Upper lobe of left lung (tissue), 6 donors: ENCODE measurements around the gene ATRNL1. TPM values are rescaled to one million over a fixed set of nuclear protein-coding genes. Genes with fewer than 3 reads are reported as not detected.

Source experiments
- ATAC-seq, 2 donors: fragments of 200-7000 bp; cut with Tn5 transposase; one replicate each; pipeline ENCODE4 v1.9.1; 2022; ENCODE audit warnings: mild to moderate bottlenecking in 2 of 2, moderate library complexity in 2 of 2; ENCODE audit not compliant: low FRiP score in 2 of 2
- DNase-seq, 2 donors: peaks; one replicate each; pipeline ENCODE4 v3.0.0-alpha.2; 2019 to 2020
- H3K27ac ChIP-seq, 4 donors: fragments of 200-600 bp; sonication (generic); one replicate each; pipeline ENCODE4 v1.5.1; 2016 to 2019
- H3K27me3 ChIP-seq, 4 donors: fragments of 200-600 bp; sonication (generic); one replicate each; pipeline ENCODE4 v1.5.1; 2017 to 2019
- H3K36me3 ChIP-seq, 4 donors: fragments of 200-600 bp; sonication (generic); one replicate each; pipeline ENCODE4 v1.5.1; 2016 to 2019
- H3K4me1 ChIP-seq, 4 donors: fragments of 200-600 bp; sonication (generic); one replicate each; pipeline ENCODE4 v1.5.1; 2018 to 2019
- H3K4me3 ChIP-seq, 4 donors: fragments of 200-600 bp; sonication (generic); one replicate each; pipeline ENCODE4 v1.5.1; 2017 to 2019; ENCODE audit warnings: mild to moderate bottlenecking in 2 of 4, moderate library complexity in 1 of 4
- H3K9me3 ChIP-seq, 4 donors: fragments of 200-600 bp; sonication (generic); one replicate each; pipeline ENCODE4 v1.5.1; 2018 to 2019
- CTCF ChIP-seq, 6 experiments: fragments of 450-650 bp in 4 of 6; fragments of 200-600 bp in 2 of 6; sonication (generic) in 2 of 6; IDR thresholded peaks; one replicate each; pipeline ENCODE4 v1.5.1; 2016 to 2019; ENCODE audit warnings: antibody characterized with exemption in 6 of 6
- EP300 ChIP-seq, 4 donors: sonication (generic); formaldehyde crosslinking; IDR thresholded peaks; one replicate each; pipeline ENCODE4 v1.5.1; 2017; ENCODE audit warnings: antibody characterized with exemption in 4 of 4, control low read depth in 2 of 4
- POLR2A ChIP-seq, 4 donors: fragments of 450-650 bp; IDR thresholded peaks; one replicate each; pipeline ENCODE4 v1.5.1; 2016 to 2017; ENCODE audit warnings: antibody characterized with exemption in 4 of 4, mild to moderate bottlenecking in 2 of 4
- POLR2AphosphoS5 ChIP-seq, 2 donors: sonication (generic); formaldehyde crosslinking; IDR thresholded peaks; one replicate each; pipeline ENCODE4 v1.5.1; 2017; ENCODE audit warnings: antibody characterized with exemption in 2 of 2
- WGBS, 2 donors: methylation state at CpG; one replicate each; pipeline ENCODE4 v1.1.5; 2017 to 2018; 5-methylcytosine and 5-hydroxymethylcytosine counted together
- total RNA-seq, 6 donors: library from RNA; depleted of rRNA in 4 of 6; stranded (reverse); fragments of >200 nt in 4 of 6; gene quantifications; one replicate each; pipeline versions ENCODE4 v1.1.0 to v1.2.1, GENCODE V29; 2016 to 2021
- donor health status: DM: no; HTN: no; CAD: no; lungs with moderate emphysema.
- donor health status: DM: no; HTN: yes; CAD: no; lungs with severe emphysema.

ATRNL1 gene
- total RNA-seq, 6 donors from 2014 or later, result 0.11 to 1.0 (median 0.39) TPM

DNA sequence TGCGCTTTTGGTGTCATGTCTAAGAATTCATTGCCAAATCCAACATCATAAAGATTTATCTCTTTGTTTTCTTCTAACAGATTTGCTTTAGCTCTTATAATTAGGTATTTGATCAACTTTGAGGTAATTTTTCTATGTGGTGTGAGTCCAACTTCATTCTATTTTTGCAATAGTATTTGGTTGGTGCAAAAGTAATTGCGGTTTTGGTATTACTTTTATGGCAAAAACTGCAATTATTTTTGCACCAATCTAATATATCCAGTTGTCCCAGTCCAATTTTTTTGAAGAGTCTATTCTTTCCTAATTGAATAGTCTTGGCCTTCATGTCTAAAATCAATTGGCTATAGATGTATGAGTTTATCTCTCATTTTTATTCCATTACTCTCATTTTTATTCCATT, 535.5 kb downstream of the ATRNL1 start:
- Histone ChIP-seq H3K4me1 (no peaks in the 10 kb centered on the region), H3K4me3 (no peak overlapping the region), H3K27me3 (no peaks in the 10 kb centered on the region), H3K9me3 (no peaks in the 10 kb centered on the region), H3K27ac (no peak overlapping the region), H3K36me3 (no peaks in the 10 kb centered on the region)
- no peak for DNase-seq
- 44 to 47% methylated on average over 2 of the region's 2 CpGs for WGBS, 2 donors
- TF ChIP-seq POLR2A (IDR thresholded peaks at IDR 0.05), result no peak
- TF ChIP-seq EP300 (IDR thresholded peaks at IDR 0.05), result no peak
- no peak for TF ChIP-seq POLR2AphosphoS5 (IDR thresholded peaks at IDR 0.05)
- no peak for TF ChIP-seq CTCF (IDR thresholded peaks at IDR 0.05)
- ATAC-seq, result no peak

DNA sequence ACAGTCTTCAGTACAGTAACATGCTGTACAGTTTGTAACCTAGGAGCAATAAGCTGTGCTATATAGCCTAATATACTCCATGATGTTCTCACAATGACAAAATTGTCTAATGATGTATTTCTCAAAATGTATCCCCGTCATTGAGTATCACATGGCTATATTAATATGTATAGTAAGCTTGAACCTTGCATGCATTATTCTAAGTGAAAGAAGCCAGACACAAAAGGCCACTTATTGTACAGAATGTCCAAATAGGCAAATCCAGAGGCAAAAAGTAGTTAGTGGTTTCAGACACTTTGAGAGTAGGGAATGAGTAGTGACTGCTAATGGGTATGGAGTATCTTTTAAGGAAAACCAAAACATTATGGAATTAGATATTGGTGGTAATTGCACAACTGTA, 545.1 kb downstream of the ATRNL1 start:
- no peaks in the 10 kb centered on the region for H3K4me1 ChIP-seq
- ATAC-seq, result no peak
- no peaks in the 10 kb centered on the region for H3K27me3 ChIP-seq
- 81 to 94% methylated on average over 1 of the region's 1 CpG for WGBS, 2 donors
- no peak for TF ChIP-seq POLR2A (IDR thresholded peaks at IDR 0.05)
- no peak for TF ChIP-seq EP300 (IDR thresholded peaks at IDR 0.05)
- TF ChIP-seq POLR2AphosphoS5 (IDR thresholded peaks at IDR 0.05), result no peak
- TF ChIP-seq CTCF (IDR thresholded peaks at IDR 0.05), result no peak
- DNase-seq, result no peak
- no peaks in the 10 kb centered on the region for H3K9me3 ChIP-seq
- no peaks in the 10 kb centered on the region for H3K36me3 ChIP-seq
- no peak overlapping the region for H3K4me3 ChIP-seq
- H3K27ac ChIP-seq, result no peak overlapping the region

DNA sequence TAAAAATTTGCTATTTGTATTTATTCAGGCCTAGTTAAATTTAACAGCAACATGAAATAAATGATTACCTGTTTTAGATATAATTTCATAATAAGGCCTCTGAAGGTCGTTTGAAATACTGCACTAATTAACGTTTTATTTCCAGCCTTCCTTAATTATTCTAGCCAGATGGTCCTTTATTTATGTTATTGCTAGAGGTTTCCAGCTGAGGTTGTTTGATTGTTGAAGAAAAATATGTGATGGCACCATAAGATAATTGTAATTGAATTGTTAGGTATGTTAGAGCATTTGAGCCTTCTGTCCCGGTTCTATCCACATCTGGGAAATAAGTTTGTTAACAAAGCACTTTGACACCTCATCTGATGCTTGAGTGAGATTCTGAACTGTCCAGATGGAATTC, 556.1 kb downstream of the ATRNL1 start:
- TF ChIP-seq CTCF (IDR thresholded peaks at IDR 0.05), result no peak
- TF ChIP-seq POLR2A (IDR thresholded peaks at IDR 0.05), result no peak
- TF ChIP-seq EP300 (IDR thresholded peaks at IDR 0.05), result no peak
- TF ChIP-seq POLR2AphosphoS5 (IDR thresholded peaks at IDR 0.05), result no peak
- no peak for ATAC-seq
- WGBS, 2 donors, result 48 to 61% methylated on average over 3 of the region's 3 CpGs
- no peaks in the 10 kb centered on the region for H3K4me1 ChIP-seq
- H3K27ac ChIP-seq, result no peak overlapping the region
- no peaks in the 10 kb centered on the region for H3K27me3 ChIP-seq
- H3K9me3 ChIP-seq, result no peaks in the 10 kb centered on the region
- no peaks in the 10 kb centered on the region for H3K36me3 ChIP-seq
- no peak for DNase-seq
- H3K4me3 ChIP-seq, result no peak overlapping the region

DNA sequence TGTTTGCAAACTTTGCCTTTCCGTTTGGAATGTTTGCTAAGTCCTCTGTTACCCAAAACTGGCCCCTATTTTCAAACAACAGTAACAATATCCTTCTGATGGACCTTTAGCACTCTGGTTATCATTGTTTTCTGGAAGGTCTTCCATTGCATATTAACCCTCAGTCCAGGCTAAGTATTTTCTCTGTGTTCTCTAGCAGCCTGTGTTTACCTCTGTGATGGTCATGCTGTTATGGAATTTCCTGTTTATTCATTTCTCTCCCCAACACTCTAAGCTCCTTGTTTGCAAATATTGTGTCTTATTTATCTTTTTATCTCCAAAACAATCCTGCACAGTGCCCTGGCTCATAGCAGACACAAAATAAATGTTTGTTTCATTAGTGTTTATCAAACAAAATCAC, 560.3 kb downstream of the ATRNL1 start:
- DNase-seq (no peak), ATAC-seq (no peak)
- 26 to 29% methylated on average over 1 of the region's 1 CpG for WGBS, 2 donors
- TF ChIP-seq POLR2AphosphoS5 (IDR thresholded peaks at IDR 0.05) (no peak), EP300 (IDR thresholded peaks at IDR 0.05) (no peak), POLR2A (IDR thresholded peaks at IDR 0.05) (no peak)
- Histone ChIP-seq H3K4me3 (no peak overlapping the region), H3K36me3 (no peaks in the 10 kb centered on the region), H3K4me1 (no peaks in the 10 kb centered on the region), H3K9me3 (no peaks in the 10 kb centered on the region), H3K27me3 (no peaks in the 10 kb centered on the region), H3K27ac (no peak overlapping the region)

- ATAC-seq, result no peak
- no peak for TF ChIP-seq POLR2AphosphoS5 (IDR thresholded peaks at IDR 0.05)
- no peak for TF ChIP-seq EP300 (IDR thresholded peaks at IDR 0.05)
- no peak for TF ChIP-seq POLR2A (IDR thresholded peaks at IDR 0.05)
- no peak for TF ChIP-seq CTCF (IDR thresholded peaks at IDR 0.05)
- WGBS, 2 donors, result 81 to 85% methylated on average over 5 of the region's 5 CpGs
- H3K36me3 ChIP-seq, result no peaks in the 10 kb centered on the region
- no peaks in the 10 kb centered on the region for H3K9me3 ChIP-seq
- DNase-seq, result no peak
- no peaks in the 10 kb centered on the region for H3K27me3 ChIP-seq
- H3K4me3 ChIP-seq, result no peak overlapping the region
- no peak overlapping the region for H3K27ac ChIP-seq
- H3K4me1 ChIP-seq, result no peaks in the 10 kb centered on the region
Observed at GRCh38 chr10:115654961-115655360, 561.8 kb downstream of the ATRNL1 start.
